Neural progenitor cell (in vitro differentiated cells): Measurements from ENCODE around the gene MFAP3.

Source experiments
- EZH2 ChIP-seq: fragments of 200-600 bp; sonication (generic); IDR thresholded peaks from 2 replicates; pipeline ENCODE4 v1.6.1; 2017; ENCODE audit warnings: antibody characterized with exemption, mild to moderate bottlenecking, moderate library complexity
- TF ChIP-seq, protein P1 (sequence below): fragments of 200-600 bp; sonication (generic); IDR thresholded peaks from 2 replicates; pipeline ENCODE4 v1.5.1; 2017; ENCODE audit warnings: antibody characterized with exemption, mild to moderate bottlenecking

DNA sequence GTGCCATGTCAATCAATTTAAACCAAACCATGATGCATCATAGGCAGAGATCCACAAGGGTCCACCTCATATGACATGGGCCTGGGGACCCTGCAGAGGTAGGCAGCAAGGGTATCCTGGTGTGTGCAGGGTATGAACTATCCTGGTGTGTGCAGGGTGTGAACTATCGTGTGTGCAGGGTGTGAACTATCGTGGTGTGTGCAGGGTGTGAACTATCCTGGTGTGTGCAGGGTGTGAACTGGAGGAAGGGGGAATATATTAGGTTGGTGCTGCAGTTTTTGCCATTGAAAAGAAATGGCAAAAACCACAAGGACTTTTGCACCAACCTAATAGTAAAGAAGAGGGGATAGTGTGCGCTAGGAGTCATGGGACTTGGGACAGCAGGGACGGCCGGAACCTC is 50.0 kb downstream of the MFAP3 start:
- TF ChIP-seq, protein P1, sequence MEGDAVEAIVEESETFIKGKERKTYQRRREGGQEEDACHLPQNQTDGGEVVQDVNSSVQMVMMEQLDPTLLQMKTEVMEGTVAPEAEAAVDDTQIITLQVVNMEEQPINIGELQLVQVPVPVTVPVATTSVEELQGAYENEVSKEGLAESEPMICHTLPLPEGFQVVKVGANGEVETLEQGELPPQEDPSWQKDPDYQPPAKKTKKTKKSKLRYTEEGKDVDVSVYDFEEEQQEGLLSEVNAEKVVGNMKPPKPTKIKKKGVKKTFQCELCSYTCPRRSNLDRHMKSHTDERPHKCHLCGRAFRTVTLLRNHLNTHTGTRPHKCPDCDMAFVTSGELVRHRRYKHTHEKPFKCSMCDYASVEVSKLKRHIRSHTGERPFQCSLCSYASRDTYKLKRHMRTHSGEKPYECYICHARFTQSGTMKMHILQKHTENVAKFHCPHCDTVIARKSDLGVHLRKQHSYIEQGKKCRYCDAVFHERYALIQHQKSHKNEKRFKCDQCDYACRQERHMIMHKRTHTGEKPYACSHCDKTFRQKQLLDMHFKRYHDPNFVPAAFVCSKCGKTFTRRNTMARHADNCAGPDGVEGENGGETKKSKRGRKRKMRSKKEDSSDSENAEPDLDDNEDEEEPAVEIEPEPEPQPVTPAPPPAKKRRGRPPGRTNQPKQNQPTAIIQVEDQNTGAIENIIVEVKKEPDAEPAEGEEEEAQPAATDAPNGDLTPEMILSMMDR, result no peak
- no peak for TF ChIP-seq EZH2
